H1 (cell line): ENCODE measurements around the gene SCIMP. TPM values are rescaled to one million over a fixed set of nuclear protein-coding genes. Genes with fewer than 3 reads are reported as not detected.

Experiments used
- CTCF ChIA-PET: fragments of 300-600 bp; sonication (Branson Sonifier 250); formaldehyde crosslinking; loops from one replicate; lab custom pipeline; 2021; ENCODE audit not compliant: partially characterized antibody; lab: Charles Lee
- POLR2A ChIA-PET: fragments of 300-600 bp; sonication (Branson Sonifier 250); formaldehyde crosslinking; loops from one replicate; lab custom pipeline; 2021; ENCODE audit warnings: inconsistent platforms; ENCODE audit not compliant: partially characterized antibody; lab: Charles Lee
- DNase-seq, 2 experiments: peaks; one replicate each; pipeline versions ENCODE4 v3.0.0 to v3.0.0-alpha.2; 2010 to 2022; ENCODE audit warnings: low spot score in 2 of 2, low read depth in 1 of 2, mixed read lengths in 1 of 2
- FAIRE-seq: peaks from 2 replicates; lab custom pipeline; 2011; peaks lifted over from hg19 to GRCh38; lab: Jason Lieb, UNC
- H2AFZ ChIP-seq: 2 replicates; pipeline ENCODE4 v1.8.1; 2012; ENCODE audit warnings: low read length, inconsistent platforms
- H2AK5ac ChIP-seq: 2 replicates; pipeline ENCODE4 v1.6.1; 2013; ENCODE audit warnings: low read depth, low read length
- H2BK120ac ChIP-seq: replicated peaks from 2 replicates; pipeline ENCODE3; 2013; ENCODE audit warnings: low read depth, low read length, inconsistent platforms
- H2BK12ac ChIP-seq: 2 replicates; pipeline ENCODE4 v1.6.1; 2013; ENCODE audit warnings: low read depth, low read length
- H2BK15ac ChIP-seq: 2 replicates; pipeline ENCODE4 v1.6.1; 2013; ENCODE audit warnings: low read length
- H2BK20ac ChIP-seq: 2 replicates; pipeline ENCODE4 v1.6.1; 2013; ENCODE audit warnings: low read length
- H2BK5ac ChIP-seq: 2 replicates; pipeline ENCODE4 v1.6.1; 2013; ENCODE audit warnings: low read depth, low read length
- H3K14ac ChIP-seq: 2 replicates; pipeline ENCODE4 v1.6.1; 2013; ENCODE audit warnings: inconsistent platforms; ENCODE audit not compliant: insufficient read length
- H3K18ac ChIP-seq: 2 replicates; pipeline ENCODE4 v1.6.1; 2013; ENCODE audit warnings: low read length; ENCODE audit errors: extremely low read depth
- H3K23ac ChIP-seq: 2 replicates; pipeline ENCODE4 v1.6.1; 2013; ENCODE audit warnings: inconsistent platforms; ENCODE audit not compliant: insufficient read length
- H3K23me2 ChIP-seq: 2 replicates; pipeline ENCODE4 v1.6.1; 2013; ENCODE audit warnings: low read depth, low read length
- H3K27ac ChIP-seq: 2 replicates; pipeline ENCODE4 v1.6.1; 2011; ENCODE audit warnings: low read depth, low read length, inconsistent platforms
- H3K27me3 ChIP-seq, 4 experiments: replicated peaks in 1 of 4; 1 replicate in 1 of 4; 2 replicates in 3 of 4; pipeline versions ENCODE4 v1.6.1 to v1.8.1; 2011 to 2013; ENCODE audit warnings: low read length in 3 of 4, mild to moderate bottlenecking in 3 of 4, inconsistent platforms in 2 of 4, mixed read lengths in 2 of 4, moderate library complexity in 1 of 4; ENCODE audit not compliant: control insufficient read depth in 3 of 4, insufficient read depth in 3 of 4; ENCODE audit errors: extremely low read depth in 1 of 4
- H3K36me3 ChIP-seq, 4 experiments: 2 replicates each; pipeline versions ENCODE4 v1.6.1 to v1.8.1; 2011 to 2013; ENCODE audit warnings: mild to moderate bottlenecking in 4 of 4, low read length in 3 of 4, moderate library complexity in 2 of 4, control low read depth in 1 of 4, inconsistent platforms in 1 of 4; ENCODE audit not compliant: insufficient read depth in 4 of 4, control insufficient read depth in 2 of 4
- H3K4ac ChIP-seq: replicated peaks from 2 replicates; pipeline ENCODE3; 2013; ENCODE audit warnings: low read length, low read depth, mixed read lengths, inconsistent platforms; ENCODE audit not compliant: insufficient read length
- H3K4me1 ChIP-seq, 4 experiments: replicated peaks in 1 of 4; 1 replicate in 1 of 4; 2 replicates in 3 of 4; pipeline versions ENCODE4 v1.6.1 to v1.8.1; 2011 to 2013; ENCODE audit warnings: low read length in 3 of 4, inconsistent platforms in 2 of 4, mixed read lengths in 1 of 4; ENCODE audit not compliant: insufficient read depth in 4 of 4, control insufficient read depth in 3 of 4
- H3K4me2 ChIP-seq, 2 experiments: 2 replicates each; pipeline versions ENCODE4 v1.6.1 to v1.8.1; 2011 to 2013; ENCODE audit warnings: low read depth in 2 of 2, low read length in 2 of 2, control low read depth in 1 of 2, inconsistent platforms in 1 of 2, mild to moderate bottlenecking in 1 of 2; ENCODE audit not compliant: insufficient read depth in 1 of 2
- H3K4me3 ChIP-seq, 4 experiments: fragments of 200-600, 300-600 bp in 1 of 4; sonication (generic), shearing (Covaris generic), sonication (Bioruptor Twin) in 1 of 4; 2 replicates each; pipeline versions ENCODE4 v1.5.1 to v1.8.1; 2011 to 2016; ENCODE audit warnings: low read length in 4 of 4, low read depth in 3 of 4, control low read depth in 2 of 4, inconsistent platforms in 2 of 4, mild to moderate bottlenecking in 2 of 4, mixed read lengths in 1 of 4, moderate library complexity in 1 of 4; ENCODE audit not compliant: insufficient read depth in 2 of 4; ENCODE audit errors: extremely low read depth in 1 of 4
- H3K56ac ChIP-seq: replicated peaks from 2 replicates; pipeline ENCODE3; 2013; ENCODE audit warnings: low read depth, mild to moderate bottlenecking, mixed read lengths, low read length, inconsistent platforms; ENCODE audit not compliant: insufficient read length
- H3K79me1 ChIP-seq: 2 replicates; pipeline ENCODE4 v1.6.1; 2013; ENCODE audit warnings: low read depth, low read length, control low read depth
- H3K79me2 ChIP-seq, 2 experiments: 2 replicates each; pipeline versions ENCODE4 v1.6.1 to v1.8.1; 2012 to 2013; ENCODE audit warnings: low read length in 2 of 2, mild to moderate bottlenecking in 2 of 2, inconsistent platforms in 1 of 2; ENCODE audit not compliant: insufficient read depth in 2 of 2, control insufficient read depth in 1 of 2
- H3K9ac ChIP-seq, 4 experiments: replicated peaks in 1 of 4; 1 replicate in 1 of 4; 2 replicates in 3 of 4; pipeline versions ENCODE4 v1.6.1 to v1.8.1; 2011 to 2013; ENCODE audit warnings: low read depth in 3 of 4, low read length in 3 of 4, control low read depth in 2 of 4, mild to moderate bottlenecking in 2 of 4, moderate library complexity in 2 of 4, inconsistent platforms in 1 of 4; ENCODE audit errors: extremely low read depth in 1 of 4
- H3K9me3 ChIP-seq, 2 experiments: 2 replicates each; pipeline versions ENCODE4 v1.6.1 to v1.8.1; 2012 to 2013; ENCODE audit warnings: mild to moderate bottlenecking in 2 of 2, moderate library complexity in 2 of 2, control low read depth in 1 of 2, inconsistent platforms in 1 of 2, low read depth in 1 of 2, low read length in 1 of 2, mixed read lengths in 1 of 2; ENCODE audit not compliant: insufficient read depth in 2 of 2
- H4K20me1 ChIP-seq, 2 experiments: replicated peaks in 1 of 2; 2 replicates each; pipeline versions ENCODE3 to v1.8.1; 2011 to 2013; ENCODE audit warnings: inconsistent platforms in 2 of 2, low read length in 2 of 2, mild to moderate bottlenecking in 1 of 2; ENCODE audit not compliant: insufficient read depth in 2 of 2, control insufficient read depth in 1 of 2
- H4K5ac ChIP-seq: 2 replicates; pipeline ENCODE4 v1.6.1; 2013; ENCODE audit warnings: low read length, low read depth, mixed read lengths, inconsistent platforms; ENCODE audit not compliant: insufficient read length
- H4K8ac ChIP-seq: 2 replicates; pipeline ENCODE4 v1.8.0; 2013; ENCODE audit warnings: mild to moderate bottlenecking, moderate library complexity, low read length, inconsistent platforms; ENCODE audit not compliant: insufficient read depth; ENCODE audit errors: extremely low read depth
- H4K91ac ChIP-seq: replicated peaks from 2 replicates; pipeline ENCODE3; 2013; ENCODE audit warnings: low read length, mixed read lengths, inconsistent platforms; ENCODE audit not compliant: insufficient read length
- ASH2L ChIP-seq: fragments of 200-600, 300-600 bp; sonication (generic); IDR thresholded peaks from one replicate; pipeline ENCODE4 v1.7.1; 2017; ENCODE audit warnings: low read length
- ATF2 ChIP-seq: IDR thresholded peaks from 2 replicates; pipeline ENCODE4 v1.6.1; 2012; ENCODE audit warnings: low read length, inconsistent platforms
- CBX5 ChIP-seq: fragments of 300-800, 300-1000 bp; sonication (generic); IDR thresholded peaks from 2 replicates; pipeline ENCODE4 v1.7.1; 2016; ENCODE audit warnings: antibody characterized with exemption, low read length, low read depth
- CTCF ChIP-seq, 3 experiments: IDR thresholded peaks; 1 replicate in 2 of 3; 2 replicates in 1 of 3; pipeline versions ENCODE4 v1.5.1 to v1.6.1; 2011; ENCODE audit warnings: low read length in 3 of 3, mild to moderate bottlenecking in 3 of 3, inconsistent platforms in 2 of 3, low read depth in 1 of 3, moderate library complexity in 1 of 3; ENCODE audit not compliant: insufficient read depth in 1 of 3; ENCODE audit errors: control extremely low read depth in 1 of 3
- GTF2F1 ChIP-seq: IDR thresholded peaks from 2 replicates; pipeline ENCODE4 v1.6.1; 2012; ENCODE audit warnings: low read depth, low read length, improper control_type of control experiment, borderline replicate concordance
- NANOG ChIP-seq: IDR thresholded peaks from 2 replicates; pipeline ENCODE4 v1.6.1; 2011; ENCODE audit warnings: low read length, low read depth, mild to moderate bottlenecking, inconsistent platforms; ENCODE audit not compliant: insufficient read depth, poor library complexity, severe bottlenecking
- RXRA ChIP-seq: IDR thresholded peaks from 2 replicates; pipeline ENCODE4 v1.6.1; 2011; ENCODE audit warnings: low read depth, mild to moderate bottlenecking, low read length, moderate library complexity; ENCODE audit not compliant: insufficient read depth
- SAP30 ChIP-seq: fragments of 300-600 bp; sonication (generic); IDR thresholded peaks from 2 replicates; pipeline ENCODE4 v1.7.1; 2012; ENCODE audit warnings: low read length, moderate library complexity, mild to moderate bottlenecking, inconsistent platforms; ENCODE audit not compliant: insufficient read depth, insufficient replicate concordance
- SRF ChIP-seq: IDR thresholded peaks from 2 replicates; pipeline ENCODE4 v1.6.1; 2011; ENCODE audit warnings: mild to moderate bottlenecking, low read depth, low read length, moderate library complexity
- YY1 ChIP-seq: IDR thresholded peaks from 2 replicates; pipeline ENCODE4 v1.6.1; 2011; ENCODE audit warnings: low read depth, mild to moderate bottlenecking, low read length
- WGBS, 2 experiments: shearing (Covaris generic) in 1 of 2; methylation state at CpG; one replicate each; pipeline versions ENCODE4 v1.1.6 to v1.1.7; 2013 to 2015; ENCODE audit warnings: low lambda C conversion rate in 2 of 2, mixed read lengths in 2 of 2, inconsistent platforms in 1 of 2, low coverage in 1 of 2, missing lambda C conversion rate in 1 of 2; ENCODE audit not compliant: insufficient replicate concordance in 2 of 2, insufficient coverage in 1 of 2, insufficient read length in 1 of 2; ENCODE audit errors: extremely low coverage in 1 of 2, missing lambda C conversion rate in 1 of 2; 5-methylcytosine and 5-hydroxymethylcytosine counted together
- polyA plus RNA-seq, 7 experiments: library from polyadenylated mRNA; depleted of rRNA in 3 of 7; stranded (reverse) in 5 of 7; unstranded in 2 of 7; fragments of >200 nt in 5 of 7; fragments of 200-250 nt in 2 of 7; gene quantifications; 1 replicate in 5 of 7; 2 replicates in 1 of 7; 4 replicates in 1 of 7; pipeline versions ENCODE4 v1.2.1 to v1.2.3, GENCODE V29; 2011 to 2013; ENCODE audit warnings: missing spikeins in 2 of 7, mixed read lengths in 2 of 7
- total RNA-seq: library from RNA; stranded (reverse); fragmentation: NEBNext Ultra II Directional; extraction: Animal tissue kit (Norgen Biotek cat#: 25700); gene quantifications from 2 replicates; pipeline ENCODE4 v1.2.1, GENCODE V29; 2021

The SCIMP gene
- total and polyA plus RNA-seq, 2 of the 8 experiments (the other 6 are each of a cell fraction or from before 2014, with no cell fraction given), result not detected

GRCh38 chr17:5198472-5198871, 36.2 kb downstream of the SCIMP start:
- no peak overlapping the region for H3K4ac ChIP-seq
- no peak overlapping the region for H3K18ac ChIP-seq
- 89% methylated on average over 7 of the region's 7 CpGs; no CpG with 5 or more reads in 1 of the 2 experiments for WGBS, 2 experiments
- DNase-seq, result no peak
- H2BK15ac ChIP-seq, result no peak overlapping the region
- H2BK20ac ChIP-seq, result no peak overlapping the region
- ChIA-PET POLR2A (no interaction called here), CTCF (interaction anchor here (0.6 to 3.2 kb wide), 2 partner anchors 22 to 39 kb away, joined by 3 to 14 read pairs; no protein-coding TSS in a partner anchor)
- H3K23me2 ChIP-seq, result no peaks in the 10 kb centered on the region
- H3K23ac ChIP-seq, result no peak overlapping the region
- H2AFZ ChIP-seq, result no peak overlapping the region
- FAIRE-seq, result no peak
- no peak overlapping the region for H4K91ac ChIP-seq
- H3K4me2 ChIP-seq, result no peak overlapping the region
- no peak overlapping the region for H3K4me3 ChIP-seq
- H3K14ac ChIP-seq, result no peak overlapping the region
- H2BK5ac ChIP-seq, result no peak overlapping the region
- H3K79me2 ChIP-seq, result no peaks in the 10 kb centered on the region
- H4K20me1 ChIP-seq, result peaks cover 0 to 3% of the 10 kb centered on the region in 2 experiments
- no peak overlapping the region for H2AK5ac ChIP-seq
- H2BK12ac ChIP-seq, result no peak overlapping the region
- no peak overlapping the region for H3K27ac ChIP-seq
- no peaks in the 10 kb centered on the region for H3K4me1 ChIP-seq
- H3K9me3 ChIP-seq, result no peaks in the 10 kb centered on the region
- no peak overlapping the region for H3K56ac ChIP-seq
- H3K36me3 ChIP-seq, result no peaks in the 10 kb centered on the region
- no peak overlapping the region for H4K8ac ChIP-seq
- no peak overlapping the region for H2BK120ac ChIP-seq
- no peaks in the 10 kb centered on the region; a peak in 1 of 7 replicates for H3K27me3 ChIP-seq
- H4K5ac ChIP-seq, result no peak overlapping the region
- H3K79me1 ChIP-seq, result no peaks in the 10 kb centered on the region
- H3K9ac ChIP-seq, result no peak overlapping the region
- TF ChIP-seq GTF2F1 (no peak), ATF2 (no peak), YY1 (no peak), CBX5 (no peak), SRF (no peak), CTCF (IDR thresholded peaks at IDR 0.05; ENCODE audit: control extremely low read depth in 1 of 3, insufficient read depth in 1 of 3, low read depth in 1 of 3, low read length in 3 of 3) (no peak), ASH2L (no peak), RXRA (no peak), SAP30 (no peak), NANOG (no peak)
